22Rv1 (cell line): ENCODE data around the gene OR14A2.
"Not testable (repeated sequence)": the region's sequence is repeated elsewhere in the genome, so short reads cannot be mapped to it uniquely, and the experiment has no call there.

ENCODE experiments used
- ZFX ChIP-seq: fragments of 450-650 bp; IDR thresholded peaks from 2 replicates; pipeline ENCODE4 v1.6.1; 2017; ENCODE audit warnings: antibody characterized with exemption, borderline replicate concordance
- TF ChIP-seq, protein P1 (sequence below): fragments of 450-650 bp; IDR thresholded peaks from 2 replicates; pipeline ENCODE4 v1.5.1; 2017; ENCODE audit warnings: mild to moderate bottlenecking

GRCh38 chr1:247742215-247742760 is 5.7 kb downstream of the OR14A2 start:
- TF ChIP-seq, protein P1, sequence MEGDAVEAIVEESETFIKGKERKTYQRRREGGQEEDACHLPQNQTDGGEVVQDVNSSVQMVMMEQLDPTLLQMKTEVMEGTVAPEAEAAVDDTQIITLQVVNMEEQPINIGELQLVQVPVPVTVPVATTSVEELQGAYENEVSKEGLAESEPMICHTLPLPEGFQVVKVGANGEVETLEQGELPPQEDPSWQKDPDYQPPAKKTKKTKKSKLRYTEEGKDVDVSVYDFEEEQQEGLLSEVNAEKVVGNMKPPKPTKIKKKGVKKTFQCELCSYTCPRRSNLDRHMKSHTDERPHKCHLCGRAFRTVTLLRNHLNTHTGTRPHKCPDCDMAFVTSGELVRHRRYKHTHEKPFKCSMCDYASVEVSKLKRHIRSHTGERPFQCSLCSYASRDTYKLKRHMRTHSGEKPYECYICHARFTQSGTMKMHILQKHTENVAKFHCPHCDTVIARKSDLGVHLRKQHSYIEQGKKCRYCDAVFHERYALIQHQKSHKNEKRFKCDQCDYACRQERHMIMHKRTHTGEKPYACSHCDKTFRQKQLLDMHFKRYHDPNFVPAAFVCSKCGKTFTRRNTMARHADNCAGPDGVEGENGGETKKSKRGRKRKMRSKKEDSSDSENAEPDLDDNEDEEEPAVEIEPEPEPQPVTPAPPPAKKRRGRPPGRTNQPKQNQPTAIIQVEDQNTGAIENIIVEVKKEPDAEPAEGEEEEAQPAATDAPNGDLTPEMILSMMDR: not testable (repeated sequence)
- not testable (repeated sequence) for TF ChIP-seq ZFX
